ENCODE measurements around the gene TBCB. TPM values are rescaled to one million over a fixed set of nuclear protein-coding genes. Genes with fewer than 3 reads are reported as not detected.

TBCB gene
- total and polyA plus RNA-seq, 9 of the 15 experiments (the other 6 are each of a cell fraction or from before 2014, with no cell fraction given), result 3.5 to 115 (median 58.9) TPM

- Histone ChIP-seq H3K9ac (ENCODE audit: insufficient read depth in 1 of 2, low read depth in 2 of 2, low read length in 2 of 2) (no peak overlapping the region), H2AFZ (ENCODE audit: low read depth, low read length) (no peak overlapping the region), H3K79me2 (ENCODE audit: control insufficient read depth, insufficient read depth, low read length) (no peaks in the 10 kb centered on the region), H3K4me2 (ENCODE audit: insufficient read depth, low read length) (no peak overlapping the region), H3K4me3 (no peak overlapping the region), H3K27me3 (ENCODE audit: control insufficient read depth in 2 of 2, insufficient read depth in 2 of 2, low read length in 2 of 2) (no peaks in the 10 kb centered on the region), H3K36me3 (ENCODE audit: control insufficient read depth, insufficient read depth, low read length) (peaks cover 87% of the 10 kb centered on the region), H3K9me3 (replicated peaks; ENCODE audit: control insufficient read depth, insufficient read depth, low read depth, low read length) (no peaks in the 10 kb centered on the region), H3K27ac (ENCODE audit: extremely low read depth, low read depth, low read length) (no peak overlapping the region), H3K9me1 (ENCODE audit: control insufficient read depth, insufficient read depth, low read length) (no peaks in the 10 kb centered on the region), H3K4me1 (replicated peaks in 1 of 2; ENCODE audit: control insufficient read depth in 2 of 2, insufficient read depth in 2 of 2, low read length in 2 of 2) (no peaks in the 10 kb centered on the region), H4K20me1 (replicated peaks; ENCODE audit: control insufficient read depth, insufficient read depth, low read length) (no peaks in the 10 kb centered on the region; the same call in 1 of the 2 replicates)
- FAIRE-seq (no peak), ATAC-seq (no peak), DNase-seq (ENCODE audit: extremely low read depth in 1 of 4, low spot score in 3 of 4) (no peak)
- in situ Hi-C loops (cut with MboI), result no loop called here
- intact Hi-C loops (cut with micrococcal nuclease), result no loop called here
- no TSS peak for BruUV-seq (replicated peaks)
- CTCF ChIA-PET (ENCODE audit: low intra/inter-chr PET ratio), result no interaction called here
- POLR2A ChIA-PET, result interaction anchor here (0.7 to 1.6 kb wide), 3 partner anchors 9 to 111 kb away, joined by 3 read pairs; no protein-coding TSS in a partner anchor
- no peak for TF ChIP-seq ZC3H11A (IDR thresholded peaks at IDR 0.05; ENCODE audit: low read depth, low read length)
- TF ChIP-seq ZNF263 (CRISPR knock-in tag; IDR thresholded peaks at IDR 0.05; ENCODE audit: borderline replicate concordance), result no peak
- TF ChIP-seq CGGBP1 (CRISPR knock-in tag; IDR thresholded peaks at IDR 0.05), result no peak
- no peak for TF ChIP-seq HBP1 (CRISPR knock-in tag; IDR thresholded peaks at IDR 0.05)
- TF ChIP-seq RBM17 (IDR thresholded peaks at IDR 0.05; ENCODE audit: borderline replicate concordance, low read depth, low read length), result no peak
- no peak for TF ChIP-seq TGIF2 (CRISPR knock-in tag; IDR thresholded peaks at IDR 0.05)
- TF ChIP-seq PYGO2 (tag; IDR thresholded peaks at IDR 0.05), result no peak
- no peak for TF ChIP-seq TEAD2 (tag; IDR thresholded peaks at IDR 0.05)
- TF ChIP-seq ZNF140 (CRISPR knock-in tag; IDR thresholded peaks at IDR 0.05), result no peak
- TF ChIP-seq HDGF (IDR thresholded peaks at IDR 0.05), result no peak
- TF ChIP-seq EZH2 (IDR thresholded peaks at IDR 0.05; ENCODE audit: borderline replicate concordance, low read depth, low read length), result no peak
- TF ChIP-seq, protein P1, sequence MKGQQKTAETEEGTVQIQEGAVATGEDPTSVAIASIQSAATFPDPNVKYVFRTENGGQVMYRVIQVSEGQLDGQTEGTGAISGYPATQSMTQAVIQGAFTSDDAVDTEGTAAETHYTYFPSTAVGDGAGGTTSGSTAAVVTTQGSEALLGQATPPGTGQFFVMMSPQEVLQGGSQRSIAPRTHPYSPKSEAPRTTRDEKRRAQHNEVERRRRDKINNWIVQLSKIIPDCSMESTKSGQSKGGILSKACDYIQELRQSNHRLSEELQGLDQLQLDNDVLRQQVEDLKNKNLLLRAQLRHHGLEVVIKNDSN (CRISPR knock-in tag; IDR thresholded peaks at IDR 0.05), result no peak
- no peak for TF ChIP-seq PCBP2 (IDR thresholded peaks at IDR 0.05; ENCODE audit: low read depth, low read length, poor library complexity, severe bottlenecking)
- TF ChIP-seq, protein P2, sequence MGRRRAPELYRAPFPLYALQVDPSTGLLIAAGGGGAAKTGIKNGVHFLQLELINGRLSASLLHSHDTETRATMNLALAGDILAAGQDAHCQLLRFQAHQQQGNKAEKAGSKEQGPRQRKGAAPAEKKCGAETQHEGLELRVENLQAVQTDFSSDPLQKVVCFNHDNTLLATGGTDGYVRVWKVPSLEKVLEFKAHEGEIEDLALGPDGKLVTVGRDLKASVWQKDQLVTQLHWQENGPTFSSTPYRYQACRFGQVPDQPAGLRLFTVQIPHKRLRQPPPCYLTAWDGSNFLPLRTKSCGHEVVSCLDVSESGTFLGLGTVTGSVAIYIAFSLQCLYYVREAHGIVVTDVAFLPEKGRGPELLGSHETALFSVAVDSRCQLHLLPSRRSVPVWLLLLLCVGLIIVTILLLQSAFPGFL (CRISPR knock-in tag; IDR thresholded peaks at IDR 0.05), result no peak
- 93% methylated on average over 7 of the region's 7 CpGs for WGBS (ENCODE audit: insufficient coverage, low coverage, missing lambda C conversion rate)
These were observed 33.4 kb upstream of the TBCB start for GRCh38 chr19:36081894-36082293.

Data from K562 (cell line).